ENCODE results near the gene RAMP1.
"Not testable (repeated sequence)": the region's sequence is repeated elsewhere in the genome, so short reads cannot be mapped to it uniquely, and the experiment has no call there.

Gene RAMP1

DNA sequence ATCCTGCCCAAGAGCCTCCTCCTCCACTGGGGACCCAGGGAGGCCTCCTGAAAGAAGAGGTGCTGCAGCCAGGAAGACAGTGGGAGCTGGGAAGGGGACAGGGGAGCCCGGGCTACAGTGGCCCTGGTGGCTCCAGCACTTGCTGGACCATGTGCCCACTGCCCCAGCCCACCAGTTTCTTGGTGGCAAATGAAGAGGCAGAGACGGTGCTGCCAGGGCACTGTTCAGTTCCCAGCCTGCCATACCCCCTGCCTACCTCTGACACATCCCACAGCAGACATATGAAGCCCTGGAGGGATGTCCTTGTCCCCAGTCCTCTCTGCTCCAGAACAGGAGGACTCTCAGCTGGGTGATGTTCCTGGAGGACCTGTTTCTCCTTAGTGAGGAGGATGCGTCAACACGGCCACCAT, 3.7 kb downstream of the RAMP1 start:
- no peak for DNase-seq (ENCODE audit: extremely low read depth in 1 of 2, low read depth in 1 of 2)

DNA sequence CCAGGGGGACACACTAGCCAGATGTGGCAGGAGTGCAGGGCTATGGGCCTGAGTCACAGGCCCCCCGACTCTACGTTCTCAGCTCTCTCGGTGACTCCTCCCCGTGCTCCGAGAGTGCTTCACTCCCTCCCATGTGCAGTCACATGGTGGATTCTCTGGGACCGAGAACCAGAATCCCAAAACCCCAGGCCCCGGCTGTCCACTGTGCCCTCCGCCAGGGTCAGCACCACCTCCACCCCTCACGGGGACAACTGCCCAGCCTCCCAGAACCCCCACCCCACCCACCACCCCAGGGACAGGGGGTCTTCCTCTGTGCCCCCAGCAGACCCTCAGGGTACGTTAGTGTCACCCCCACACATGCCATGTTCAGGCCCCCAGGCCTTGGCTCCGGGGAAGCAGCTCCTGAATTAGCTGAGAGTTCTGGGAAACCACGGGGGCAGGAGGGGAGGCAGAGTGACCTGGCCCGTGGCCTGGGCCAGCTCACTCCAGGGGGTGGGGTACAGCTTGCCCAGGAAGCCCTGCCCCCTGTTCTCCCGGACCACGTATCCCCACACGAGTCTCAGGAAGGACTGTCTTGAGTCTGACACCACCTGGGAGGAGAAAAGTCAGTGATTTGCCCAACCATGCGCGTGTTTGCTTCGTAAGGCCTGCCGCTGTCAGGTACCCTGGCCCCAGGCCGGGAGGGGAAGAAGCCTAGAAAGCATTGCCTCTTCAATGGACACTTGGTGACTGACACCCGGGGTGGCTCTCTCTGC, 4.4 kb downstream of the RAMP1 start:
- no peak for DNase-seq (ENCODE audit: extremely low read depth in 1 of 2, low read depth in 1 of 2)

DNA sequence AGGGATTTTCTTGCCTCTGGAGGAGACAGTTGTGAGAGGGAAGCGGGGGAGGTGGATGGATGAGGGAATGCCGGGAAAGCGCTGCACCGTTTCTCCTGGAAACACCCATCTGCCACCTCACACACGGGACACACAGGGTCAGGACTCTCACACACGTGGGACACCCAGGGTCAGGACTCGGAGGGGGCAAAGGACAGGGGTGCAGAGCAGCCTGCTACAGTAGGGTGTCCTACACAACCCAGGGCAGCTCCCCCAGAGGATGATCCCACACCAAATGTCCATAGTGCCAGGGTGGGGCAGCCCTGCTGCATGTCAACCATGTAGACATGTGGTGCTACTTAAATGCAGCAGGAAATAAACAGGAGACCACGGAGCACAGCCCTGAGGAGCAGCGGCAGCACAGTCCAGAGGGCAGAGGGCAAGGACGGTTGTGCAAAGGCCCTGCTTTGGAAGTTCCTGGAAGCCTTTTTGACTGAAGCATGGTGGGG, 5.1 kb downstream of the RAMP1 start:
- no peak for DNase-seq (ENCODE audit: extremely low read depth in 1 of 2, low read depth in 1 of 2)

DNA sequence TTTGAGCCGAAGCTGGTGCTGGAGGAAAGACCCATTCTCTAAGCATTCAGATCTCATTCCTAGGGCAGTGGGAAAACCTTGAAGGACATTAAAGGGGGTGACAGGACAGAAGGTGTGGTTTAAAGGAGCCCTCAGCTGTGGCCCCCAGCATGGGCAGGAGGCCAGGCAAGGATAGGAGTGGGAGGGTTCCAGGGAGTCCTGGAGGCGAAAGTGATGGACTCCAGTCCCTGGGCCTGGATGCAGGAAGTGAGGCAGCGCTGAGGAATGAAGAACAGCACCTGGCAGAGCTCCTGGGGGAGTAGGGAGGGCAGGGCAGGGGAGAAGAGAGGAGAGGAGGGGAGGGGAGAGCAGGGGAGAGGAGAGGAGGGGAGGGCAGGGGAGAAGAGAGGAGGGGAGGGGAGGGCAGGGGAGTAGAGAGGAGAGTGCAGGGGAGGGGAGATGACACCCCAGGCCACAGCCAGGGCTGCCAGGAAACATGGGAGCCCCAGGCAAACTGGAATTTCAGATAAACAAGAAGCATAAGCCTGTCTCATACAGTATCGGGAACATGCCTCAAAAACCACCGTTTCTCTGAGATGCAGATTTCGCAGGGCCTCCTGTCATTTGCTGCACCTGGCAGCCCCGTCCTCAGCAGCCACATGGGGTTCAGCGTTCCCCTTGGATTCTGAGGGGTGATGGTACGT, 5.7 kb downstream of the RAMP1 start:
- DNase-seq (ENCODE audit: extremely low read depth in 1 of 2, low read depth in 1 of 2) = no peak

DNA sequence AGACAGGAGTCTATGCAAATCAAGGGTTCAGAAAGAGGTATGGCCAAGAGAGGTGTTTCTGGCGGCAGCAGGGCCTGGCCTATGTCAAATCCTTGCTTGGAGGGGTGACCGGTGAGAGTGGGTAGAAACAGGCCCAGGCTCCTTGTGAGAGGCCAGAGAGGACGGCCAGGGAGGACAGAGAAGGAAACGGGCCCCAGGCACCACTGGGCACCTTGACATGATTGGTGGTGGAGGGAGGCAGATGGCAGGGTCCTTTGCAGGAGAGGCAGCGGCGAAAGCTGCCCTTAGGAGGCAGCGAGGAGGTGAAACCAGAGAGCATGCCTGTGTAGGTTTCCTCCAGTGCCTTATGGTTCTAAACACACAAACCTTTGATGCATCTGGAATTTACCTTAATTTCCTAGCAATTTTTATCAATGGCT, 6.2 kb downstream of the RAMP1 start:
- DNase-seq (ENCODE audit: extremely low read depth in 1 of 2, low read depth in 1 of 2) = no peak

DNA sequence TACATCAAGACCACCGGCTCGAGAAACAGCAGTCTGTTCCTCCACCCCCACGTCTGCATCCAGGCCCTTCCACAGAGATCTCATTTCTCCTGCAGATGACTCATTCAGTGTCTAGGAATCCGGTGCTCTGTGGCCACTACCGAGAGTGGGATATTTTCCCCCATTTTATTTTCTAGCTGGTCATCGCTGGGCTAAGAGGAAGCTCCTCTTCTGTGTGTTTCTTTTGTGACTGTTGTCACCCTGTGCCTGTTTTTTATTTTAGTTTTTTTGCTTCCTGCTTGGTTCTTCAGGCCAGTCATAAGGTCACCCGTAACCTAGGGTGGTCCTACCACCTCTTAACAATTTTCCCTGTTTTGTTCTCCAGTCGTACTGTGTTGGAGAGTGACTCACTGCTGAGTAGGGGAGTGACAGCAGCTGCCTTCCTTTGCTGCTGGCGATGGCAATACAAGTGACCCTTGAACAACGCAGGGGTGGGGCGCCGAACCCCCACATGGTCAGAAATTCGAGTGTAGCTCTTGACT, 6.7 kb downstream of the RAMP1 start:
- no peak for DNase-seq (ENCODE audit: extremely low read depth in 1 of 2, low read depth in 1 of 2)

DNA sequence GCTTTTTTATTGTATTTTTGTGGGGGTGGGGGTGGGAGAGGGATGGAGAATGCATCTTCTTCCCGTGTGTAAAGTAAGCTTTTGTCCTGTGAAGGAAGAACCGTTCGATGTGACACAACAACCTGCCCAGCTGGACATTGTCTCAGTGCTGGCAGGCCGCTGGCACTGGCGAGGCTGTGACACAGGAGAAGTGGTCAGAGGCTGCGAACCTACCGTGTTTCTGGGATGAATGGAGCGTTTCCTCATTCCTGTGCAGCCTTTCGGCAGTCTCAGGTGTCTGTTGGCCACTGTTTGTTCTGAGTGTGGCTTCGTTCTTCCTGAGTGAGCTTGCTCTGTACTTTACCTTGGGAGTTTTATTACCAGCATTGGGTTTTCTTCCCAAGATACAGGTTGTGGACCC, 8.0 kb downstream of the RAMP1 start:
- DNase-seq (ENCODE audit: extremely low read depth in 1 of 2, low read depth in 1 of 2) = no peak

DNA sequence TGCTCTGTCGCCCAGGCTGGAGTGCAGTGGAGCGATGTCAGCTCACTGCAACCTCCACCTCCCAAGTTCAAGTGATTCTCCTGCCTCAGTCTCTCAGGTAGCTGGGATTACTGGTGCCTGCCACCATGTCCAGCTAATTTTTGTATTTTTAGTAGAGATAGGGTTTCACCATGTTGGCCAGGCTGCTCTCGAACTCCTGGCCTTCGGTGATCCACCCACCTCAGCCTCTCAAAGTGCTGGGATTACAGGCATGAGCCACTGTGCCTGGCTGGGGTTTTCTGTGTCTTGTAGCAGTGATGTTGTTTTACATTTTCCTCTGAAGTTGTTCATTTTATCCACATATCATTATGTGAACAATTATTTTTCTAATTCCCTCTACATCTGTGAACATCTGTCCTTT, 8.7 kb downstream of the RAMP1 start:
- DNase-seq (ENCODE audit: extremely low read depth in 1 of 2, low read depth in 1 of 2) = not testable (repeated sequence)

DNA sequence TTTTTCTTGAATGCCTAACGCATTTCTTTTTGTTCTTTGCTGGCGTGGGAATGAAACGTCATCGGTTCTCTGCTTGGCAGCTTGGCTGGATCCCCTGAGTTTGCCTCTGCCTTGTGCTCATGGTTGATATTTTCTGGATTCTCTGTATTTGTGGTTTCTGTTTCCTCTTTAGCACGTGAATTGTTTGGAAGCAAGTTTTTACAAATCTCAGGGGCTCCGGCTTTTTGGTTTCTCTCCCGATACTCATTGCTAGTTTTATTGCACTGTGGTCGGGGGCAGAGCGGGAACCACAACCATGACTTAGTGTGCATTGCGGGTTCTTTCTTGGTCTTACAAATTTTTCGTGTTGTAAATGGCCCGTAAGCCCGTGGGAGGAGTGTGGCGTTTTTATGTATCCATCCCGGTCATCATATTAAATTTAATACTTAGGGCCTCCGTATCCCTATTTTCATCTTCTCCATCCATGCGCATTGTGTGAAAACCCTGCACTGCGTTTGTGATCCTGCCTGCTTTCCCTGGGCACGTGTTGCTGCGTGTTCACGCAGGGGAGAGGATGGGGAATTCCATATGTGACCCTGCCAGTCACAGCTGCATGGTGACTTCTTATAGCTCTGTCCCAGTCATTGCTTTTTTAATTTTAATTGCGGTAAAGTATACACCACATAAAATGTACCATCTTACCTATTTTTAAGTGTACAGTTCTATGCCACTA, 9.4 kb downstream of the RAMP1 start:
- DNase-seq (ENCODE audit: extremely low read depth in 1 of 2, low read depth in 1 of 2) = no peak

DNA sequence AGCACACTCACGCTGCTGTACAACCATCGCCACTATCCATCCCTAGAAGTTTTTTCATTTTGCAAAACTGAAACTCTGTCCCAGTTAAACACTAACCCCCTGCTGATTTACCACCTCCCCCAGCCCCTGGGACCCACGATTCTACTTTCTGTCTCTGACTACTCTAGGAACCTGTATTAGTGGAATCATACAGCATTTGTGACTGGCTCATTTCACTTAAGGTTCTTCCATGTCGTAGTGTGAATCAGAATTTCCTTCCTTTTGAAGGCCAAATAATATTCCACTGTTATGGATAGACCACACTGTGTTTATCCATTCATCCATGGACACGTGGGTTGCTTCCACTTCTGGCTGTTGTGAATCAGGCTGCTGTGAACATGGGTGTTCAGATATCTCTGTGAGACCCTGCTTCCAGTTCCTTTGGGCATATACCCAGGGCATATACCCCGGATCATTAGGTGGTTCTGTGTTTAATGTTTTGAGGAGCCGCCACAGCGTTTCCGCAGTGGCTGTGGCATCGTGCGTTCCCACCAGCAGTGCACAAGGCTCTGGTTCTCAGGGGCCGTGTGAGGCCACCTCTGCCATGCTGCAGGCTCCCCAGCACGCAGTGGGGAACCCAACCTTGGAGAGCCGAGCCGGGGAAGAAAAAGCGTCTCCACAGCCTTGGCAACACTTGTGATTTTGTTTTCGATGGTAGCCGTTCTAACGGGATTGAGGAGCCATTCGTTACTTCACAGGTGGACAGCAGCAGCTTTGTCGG, 10.1 kb downstream of the RAMP1 start:
- no peak for DNase-seq (ENCODE audit: extremely low read depth in 1 of 2, low read depth in 1 of 2)

DNA sequence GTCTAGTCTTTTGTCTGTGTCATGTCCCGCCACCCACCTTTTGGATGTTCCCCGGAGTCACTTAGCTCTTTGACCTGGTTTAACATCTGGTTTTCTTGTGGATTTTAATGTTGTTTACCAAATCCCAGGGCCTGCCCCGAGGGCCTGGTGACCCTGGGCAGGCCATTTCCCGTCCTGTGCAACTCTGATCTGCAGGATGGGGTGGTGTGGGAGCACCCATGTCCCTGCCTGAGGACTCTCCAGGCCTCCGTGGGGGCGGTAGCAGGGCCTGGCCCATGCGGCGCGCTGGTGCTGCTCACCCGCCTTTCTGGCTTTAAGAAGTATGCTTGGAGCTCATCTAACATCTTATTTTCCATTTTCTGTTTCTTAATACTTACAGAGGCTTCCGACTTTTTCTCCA, 10.7 kb downstream of the RAMP1 start:
- DNase-seq (ENCODE audit: extremely low read depth in 1 of 2, low read depth in 1 of 2) = no peak

DNA sequence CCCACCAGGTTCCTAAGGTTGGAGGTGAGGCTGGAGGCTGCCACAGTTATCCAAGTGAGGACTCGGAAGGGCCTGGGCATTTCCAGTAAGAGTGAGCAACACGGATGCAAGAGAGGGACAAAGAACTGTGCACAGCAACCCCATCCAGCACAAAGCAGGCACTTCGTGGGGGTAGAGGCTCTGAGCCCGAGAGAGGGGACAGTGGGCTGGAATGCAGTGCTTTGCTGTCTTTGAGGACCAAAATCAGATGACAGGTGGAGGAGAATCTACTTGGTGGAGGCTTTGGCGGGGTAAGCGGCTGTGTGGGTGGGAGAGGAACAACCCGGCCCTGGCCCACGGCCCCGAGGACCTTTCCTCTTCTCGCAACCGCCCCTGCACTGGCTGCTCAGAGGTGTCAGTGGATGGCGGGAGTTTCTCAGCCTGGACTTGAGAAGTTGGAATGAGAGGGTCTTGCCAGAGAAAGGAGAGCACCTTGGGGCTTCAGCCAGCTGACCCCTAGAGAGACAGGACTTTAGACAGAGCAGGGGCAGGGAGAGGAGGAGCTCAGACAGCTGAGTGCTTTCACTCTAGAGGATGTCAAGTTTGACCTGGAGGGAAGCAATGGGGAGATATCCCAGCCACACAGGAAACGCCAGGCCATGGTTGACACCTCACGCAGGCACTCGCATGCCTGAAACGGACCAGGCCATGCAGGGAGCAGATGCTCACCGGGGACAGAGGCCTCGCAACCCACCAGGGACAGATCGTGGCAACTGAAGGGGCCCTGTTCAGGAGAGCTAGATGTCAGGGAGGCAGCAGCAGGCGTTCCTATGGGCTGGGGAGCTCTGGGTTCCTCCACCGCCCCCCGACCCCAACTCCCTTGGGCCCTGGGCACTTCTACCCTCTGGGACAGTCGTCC, 11.6 kb downstream of the RAMP1 start:
- no peak for DNase-seq (ENCODE audit: extremely low read depth in 1 of 2, low read depth in 1 of 2)

DNA sequence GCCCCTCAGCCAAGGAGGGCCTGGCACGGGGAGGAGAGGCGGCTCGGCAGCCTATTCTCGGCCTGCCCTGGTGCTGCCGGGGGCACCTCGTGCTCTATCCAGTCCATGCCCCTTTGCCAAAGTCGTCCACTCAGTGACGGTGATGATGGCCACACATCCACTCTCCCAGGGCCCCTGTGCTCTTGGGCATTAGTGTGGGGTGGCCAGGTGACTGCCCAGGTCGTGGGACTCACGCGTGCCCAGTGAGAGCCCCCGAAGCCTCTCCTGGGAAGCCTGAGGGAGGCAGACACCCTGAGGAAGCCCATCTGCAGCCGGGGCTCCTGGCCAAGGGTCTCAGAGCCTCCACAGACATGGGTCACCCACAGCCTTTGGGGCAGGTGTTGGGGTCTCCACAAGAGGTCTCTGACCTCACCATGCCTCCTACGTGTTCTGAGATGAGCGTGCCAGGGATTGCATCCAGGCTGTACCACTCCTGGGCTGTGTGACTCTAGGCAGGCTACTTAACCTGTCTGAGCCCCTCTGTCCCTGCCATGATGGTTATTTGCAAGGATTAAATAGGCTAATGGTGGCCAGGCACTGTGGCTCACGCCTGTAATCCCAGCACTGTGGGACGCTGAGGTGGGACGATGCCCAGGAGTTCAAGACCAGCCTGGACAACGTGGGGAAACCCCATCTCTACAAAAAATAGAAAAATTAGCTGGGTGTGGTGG, 12.9 kb downstream of the RAMP1 start:
- DNase-seq (ENCODE audit: extremely low read depth in 1 of 2, low read depth in 1 of 2) = no peak

DNA sequence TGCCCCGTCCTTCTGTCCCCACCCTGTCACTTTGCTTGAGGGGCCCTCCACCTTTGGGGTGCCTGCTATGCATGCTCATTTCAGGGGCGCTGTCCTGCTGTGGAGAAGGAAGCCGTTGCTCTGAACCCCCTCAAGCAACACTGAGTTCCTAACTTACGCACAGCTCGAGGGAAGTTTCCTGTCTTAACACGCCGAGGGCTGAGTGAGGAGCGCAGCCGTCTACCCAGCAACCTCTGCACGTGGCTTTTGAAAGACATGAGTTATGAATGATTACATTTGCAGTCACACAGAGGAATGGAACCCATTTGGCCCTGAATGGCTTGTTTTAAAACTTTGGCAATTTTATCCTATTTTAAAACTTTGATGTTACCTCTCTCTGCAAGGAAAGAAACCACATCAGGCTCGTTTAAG, 14.0 kb downstream of the RAMP1 start:
- DNase-seq (ENCODE audit: extremely low read depth in 1 of 2, low read depth in 1 of 2) = no peak

DNA sequence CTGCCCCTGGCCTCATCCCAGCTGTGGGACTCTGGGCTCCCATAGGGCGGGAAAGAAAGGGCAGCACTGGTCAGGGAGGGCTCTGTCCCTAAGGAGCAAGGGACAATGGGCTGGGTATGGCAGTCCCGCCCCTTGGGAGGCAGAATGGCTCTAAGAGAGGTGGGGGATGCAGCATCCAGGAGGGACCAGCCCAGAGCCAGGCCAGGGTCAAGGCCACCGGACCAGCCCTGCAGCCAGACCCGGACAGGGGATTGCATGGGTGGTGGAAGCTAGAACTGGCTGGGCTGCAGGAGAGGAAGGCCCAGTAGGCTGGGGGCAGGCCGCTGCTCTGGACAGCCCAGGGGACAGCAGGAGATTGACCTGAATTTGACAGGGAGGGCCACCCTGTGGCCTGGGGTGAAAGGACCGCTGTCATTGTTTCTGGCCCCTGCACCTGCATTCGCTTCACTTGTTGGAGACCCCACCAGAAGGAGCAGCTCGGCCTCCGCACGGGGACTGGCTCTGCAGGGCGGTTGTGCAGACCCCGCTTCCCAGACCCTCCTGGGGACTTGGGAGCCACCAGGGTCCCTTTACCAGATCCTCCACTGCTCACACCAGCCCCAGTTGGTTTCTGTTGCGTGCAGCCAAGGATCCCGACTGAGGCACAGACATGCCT, 14.6 kb downstream of the RAMP1 start:
- DNase-seq (ENCODE audit: extremely low read depth in 1 of 2, low read depth in 1 of 2) = no peak

DNA sequence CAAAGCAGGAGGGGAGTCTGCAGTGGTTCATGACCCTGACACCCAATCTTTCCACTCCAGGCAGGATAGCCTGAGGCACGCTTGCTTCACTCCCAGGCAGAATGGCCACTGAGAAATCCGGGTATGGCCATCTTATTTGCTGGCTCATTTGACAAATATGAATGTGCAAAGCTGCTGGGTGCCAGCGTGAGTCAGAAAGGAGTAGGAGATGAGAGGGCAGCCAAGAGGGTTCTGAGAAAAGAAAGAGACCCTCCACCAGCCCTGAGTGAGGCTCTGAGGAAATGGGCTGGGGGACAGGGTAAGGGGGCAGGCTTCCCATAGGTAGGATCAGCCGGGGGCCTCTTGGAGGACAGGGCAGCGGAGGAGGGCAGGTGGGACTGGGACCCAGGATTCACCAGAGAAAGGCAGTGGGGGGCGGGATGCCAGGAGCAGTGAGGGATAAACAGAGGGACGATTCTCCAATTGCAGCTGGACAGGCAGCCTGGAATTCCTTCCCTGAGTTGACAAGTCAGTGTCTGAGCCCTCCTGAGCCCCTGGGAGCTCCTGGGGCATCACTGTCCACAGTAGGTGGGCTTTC, 15.2 kb downstream of the RAMP1 start:
- DNase-seq (ENCODE audit: extremely low read depth in 1 of 2, low read depth in 1 of 2) = no peak

DNA sequence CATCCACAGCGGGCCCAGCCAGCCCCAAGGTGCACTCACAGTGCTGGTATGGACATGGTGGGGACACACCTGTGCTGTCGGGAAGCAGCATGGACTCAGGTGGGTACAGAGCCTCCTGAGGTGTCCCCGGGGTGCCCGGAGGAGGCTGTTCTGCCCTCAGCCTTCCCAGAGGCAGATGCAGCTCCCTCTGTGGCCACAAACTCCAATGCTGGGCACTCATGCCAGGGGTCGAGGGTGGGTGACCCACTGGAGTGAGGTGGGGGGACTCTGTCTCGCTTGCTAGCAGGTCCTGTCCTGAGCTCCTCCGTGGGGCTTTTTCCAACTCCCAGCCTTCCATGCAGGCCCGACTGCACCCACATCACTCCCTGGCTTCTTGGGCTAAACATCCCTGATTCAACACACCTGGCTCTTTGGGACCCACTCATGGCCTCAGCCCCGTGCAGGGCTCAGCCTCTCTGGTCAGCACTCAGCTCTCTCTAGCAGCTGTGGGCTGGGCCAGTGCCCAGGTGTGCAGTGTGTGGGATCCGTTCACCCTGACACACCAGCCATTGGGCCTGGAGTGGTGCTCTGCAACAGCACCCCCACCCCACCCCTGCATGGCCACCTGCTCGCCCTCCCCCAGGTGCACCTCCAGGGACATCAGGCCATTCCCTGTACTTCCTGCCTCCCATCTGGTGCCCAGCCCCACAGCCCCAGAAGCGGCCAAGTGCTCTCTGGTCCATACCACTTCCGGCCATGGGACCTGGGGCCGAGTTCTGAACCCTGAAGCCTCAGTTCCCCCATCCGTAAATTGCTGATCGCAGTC, 16.0 kb downstream of the RAMP1 start:
- no peak for DNase-seq (ENCODE audit: extremely low read depth in 1 of 2, low read depth in 1 of 2)

Data from stimulated activated CD8-positive, alpha-beta memory T cell treated with anti-CD3 and anti-CD28 coated beads, Interleukin-7, amount 100 ng/mL, for 48 hours (primary cell).